A172 (cell line): ENCODE results near the gene GLS2. TPM values are rescaled to one million over a fixed set of nuclear protein-coding genes. Genes with fewer than 3 reads are reported as not detected.
"Not testable (repeated sequence)": the region's sequence is repeated elsewhere in the genome, so short reads cannot be mapped to it uniquely, and the experiment has no call there.

Experiments
- DNase-seq: peaks from one replicate; pipeline ENCODE4 v3.0.0-alpha.2; 2015; ENCODE audit warnings: low spot score
- total RNA-seq: library from RNA; depleted of rRNA; stranded (reverse); fragments of >200 nt; shearing (Covaris generic); gene quantifications from 2 replicates; pipeline ENCODE4 v1.2.3, GENCODE V29; 2014; rRNA removed

The GLS2 gene
- total RNA-seq, 1 experiment from 2014 or later: 2.4 TPM

GRCh38 chr12:56448860-56449621, 38.9 kb downstream of the GLS2 start, which contains the start of gene TIMELESS:
Gene TIMELESS (minus strand): TSS chr12:56449426. CDS start chr12:56434170, 15,256 bp downstream.
- DNase-seq: peak; percentile 76

- not testable (repeated sequence) for DNase-seq
Observed at GRCh38 chr12:56443208-56443607, 44.8 kb downstream of the GLS2 start.

GRCh38 chr12:56437430-56438176, 50.4 kb downstream of the GLS2 start:
- DNase-seq: no peak

- no peak for DNase-seq
Observed at GRCh38 chr12:56434828-56435227, 53.1 kb downstream of the GLS2 start.

GRCh38 chr12:56431850-56432249, 56.1 kb downstream of the GLS2 start:
- no peak for DNase-seq

- DNase-seq: no peak
Observed at GRCh38 chr12:56431288-56431687, 56.7 kb downstream of the GLS2 start.

- DNase-seq: no peak
Observed at GRCh38 chr12:56425940-56426438, 62.0 kb downstream of the GLS2 start.

GRCh38 chr12:56425193-56425592, 62.8 kb downstream of the GLS2 start:
- DNase-seq: no peak

Other genes starting within 250 kb of the GLS2 start
- 33.4 and 34.0 TPM in 2 replicates for gene ANKRD52, start 229.8 kb downstream of the GLS2 start, total RNA-seq
- gene COQ10A, start 221.2 kb downstream of the GLS2 start, total RNA-seq: 21.5 and 34.6 TPM in 2 replicates
- 135 and 142 TPM in 2 replicates for gene CS, start 187.8 kb downstream of the GLS2 start, total RNA-seq
- 109 and 126 TPM in 2 replicates for gene CNPY2, start 172.2 kb downstream of the GLS2 start, total RNA-seq
- gene PAN2, start 154.2 kb downstream of the GLS2 start, total RNA-seq: 15.6 and 22.0 TPM in 2 replicates
- 1.8 TPM in 1 of 2 replicates, not detected in the other for gene IL23A, start 149.3 kb downstream of the GLS2 start, total RNA-seq
- 66.6 and 68.2 TPM in 2 replicates for gene STAT2, start 128.1 kb downstream of the GLS2 start, total RNA-seq
- gene APOF, start 125.3 kb downstream of the GLS2 start, total RNA-seq: not detected in 2 replicates
- 13.8 and 18.3 TPM in 2 replicates for gene TIMELESS, start 38.7 kb downstream of the GLS2 start, total RNA-seq
- not detected in 2 replicates for gene MIP, start 33.5 kb downstream of the GLS2 start, total RNA-seq
- 1.5 and 2.2 TPM in 2 replicates for gene SPRYD4, start 19.6 kb downstream of the GLS2 start, total RNA-seq
- 7.4 and 11.1 TPM in 2 replicates for gene RBMS2, start 33.7 kb upstream of the GLS2 start, total RNA-seq
- 16.6 and 20.9 TPM in 2 replicates for gene BAZ2A, start 142.2 kb upstream of the GLS2 start, total RNA-seq
- 710 and 775 TPM in 2 replicates for gene ATP5F1B, start 157.8 kb upstream of the GLS2 start, total RNA-seq
- 188 and 222 TPM in 2 replicates for gene PTGES3, start 200.1 kb upstream of the GLS2 start, total RNA-seq
- 1,709 and 1,797 TPM in 2 replicates for gene NACA, start 237.1 kb upstream of the GLS2 start, total RNA-seq